OCI-LY3 (cell line): ENCODE results near the gene SDSL.

Experiments
- CTCF ChIP-seq: fragments of 200-600, 300-600 bp; sonication (generic); IDR thresholded peaks from 2 replicates; pipeline ENCODE4 v1.5.1; 2014; ENCODE audit warnings: antibody characterized with exemption, low read length, low read depth
- EZH2phosphoT487 ChIP-seq: fragments of 200-600 bp; shearing (Covaris generic); IDR thresholded peaks from 2 replicates; pipeline ENCODE4 v1.6.1; 2018; ENCODE audit warnings: antibody characterized with exemption, mixed run types, low read depth

GRCh38 chr12:113374823-113375428 lies 47.3 kb upstream of the SDSL start:
- TF ChIP-seq CTCF = no peak
- TF ChIP-seq EZH2phosphoT487 = no peak
